Measurements from ENCODE around the gene WIPF3. TPM values are rescaled to one million over a fixed set of nuclear protein-coding genes. Genes with fewer than 3 reads are reported as not detected.

WIPF3 gene
- total RNA-seq, 1 donor from 2014 or later, result 0.37 TPM

DNA sequence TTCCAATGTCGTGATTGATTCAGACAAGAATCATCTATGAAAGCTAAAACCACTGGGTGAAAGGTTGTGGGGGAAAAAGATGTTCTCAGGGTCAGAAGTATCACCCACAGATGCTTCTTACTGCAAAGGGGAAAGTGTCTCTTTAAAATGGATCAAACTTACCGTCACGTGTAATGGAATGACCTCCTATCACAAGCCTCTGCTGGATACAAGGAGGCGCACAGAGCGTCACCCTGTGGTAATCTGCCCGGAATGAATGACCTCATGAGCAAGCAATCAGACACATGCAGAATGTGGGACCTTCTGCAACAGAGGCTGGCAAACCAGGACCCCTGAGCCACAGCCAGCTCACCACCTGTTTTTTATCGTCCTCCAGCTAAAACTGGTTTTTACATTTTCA, 33.0 kb downstream of the WIPF3 start:
- Mint-ChIP-seq H3K36me3 (ENCODE audit: unreplicated experiment) (no peaks in the 10 kb centered on the region), H3K4me3 (ENCODE audit: unreplicated experiment) (no peak overlapping the region), H3K27me3 (ENCODE audit: unreplicated experiment) (no peaks in the 10 kb centered on the region), H3K9me3 (ENCODE audit: unreplicated experiment) (no peaks in the 10 kb centered on the region), H3K27ac (ENCODE audit: unreplicated experiment) (no peak overlapping the region), H3K4me1 (ENCODE audit: low read depth, unreplicated experiment) (peaks cover 3% of the 10 kb centered on the region)
- DNase-seq, result no peak
- TF ChIP-seq, protein P1, sequence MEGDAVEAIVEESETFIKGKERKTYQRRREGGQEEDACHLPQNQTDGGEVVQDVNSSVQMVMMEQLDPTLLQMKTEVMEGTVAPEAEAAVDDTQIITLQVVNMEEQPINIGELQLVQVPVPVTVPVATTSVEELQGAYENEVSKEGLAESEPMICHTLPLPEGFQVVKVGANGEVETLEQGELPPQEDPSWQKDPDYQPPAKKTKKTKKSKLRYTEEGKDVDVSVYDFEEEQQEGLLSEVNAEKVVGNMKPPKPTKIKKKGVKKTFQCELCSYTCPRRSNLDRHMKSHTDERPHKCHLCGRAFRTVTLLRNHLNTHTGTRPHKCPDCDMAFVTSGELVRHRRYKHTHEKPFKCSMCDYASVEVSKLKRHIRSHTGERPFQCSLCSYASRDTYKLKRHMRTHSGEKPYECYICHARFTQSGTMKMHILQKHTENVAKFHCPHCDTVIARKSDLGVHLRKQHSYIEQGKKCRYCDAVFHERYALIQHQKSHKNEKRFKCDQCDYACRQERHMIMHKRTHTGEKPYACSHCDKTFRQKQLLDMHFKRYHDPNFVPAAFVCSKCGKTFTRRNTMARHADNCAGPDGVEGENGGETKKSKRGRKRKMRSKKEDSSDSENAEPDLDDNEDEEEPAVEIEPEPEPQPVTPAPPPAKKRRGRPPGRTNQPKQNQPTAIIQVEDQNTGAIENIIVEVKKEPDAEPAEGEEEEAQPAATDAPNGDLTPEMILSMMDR (IDR thresholded peaks at IDR 0.05; ENCODE audit: partially characterized antibody, unreplicated experiment), result no peak

GRCh38 chr7:29839921-29840320, 33.6 kb downstream of the WIPF3 start:
- no peaks in the 10 kb centered on the region for H3K9me3 Mint-ChIP-seq (ENCODE audit: unreplicated experiment)
- no peak overlapping the region for H3K4me3 Mint-ChIP-seq (ENCODE audit: unreplicated experiment)
- DNase-seq, result no peak
- TF ChIP-seq, protein P1 (IDR thresholded peaks at IDR 0.05; ENCODE audit: partially characterized antibody, unreplicated experiment), result no peak
- peaks cover 3% of the 10 kb centered on the region for H3K4me1 Mint-ChIP-seq (ENCODE audit: low read depth, unreplicated experiment)
- H3K36me3 Mint-ChIP-seq (ENCODE audit: unreplicated experiment), result no peaks in the 10 kb centered on the region
- no peaks in the 10 kb centered on the region for H3K27me3 Mint-ChIP-seq (ENCODE audit: unreplicated experiment)
- H3K27ac Mint-ChIP-seq (ENCODE audit: unreplicated experiment), result no peak overlapping the region

GRCh38 chr7:29840701-29841100, 34.4 kb downstream of the WIPF3 start:
- H3K27ac Mint-ChIP-seq (ENCODE audit: unreplicated experiment), result no peak overlapping the region
- TF ChIP-seq, protein P1 (IDR thresholded peaks at IDR 0.05; ENCODE audit: partially characterized antibody, unreplicated experiment), result no peak
- no peak overlapping the region for H3K4me3 Mint-ChIP-seq (ENCODE audit: unreplicated experiment)
- peaks cover 3% of the 10 kb centered on the region for H3K4me1 Mint-ChIP-seq (ENCODE audit: low read depth, unreplicated experiment)
- H3K36me3 Mint-ChIP-seq (ENCODE audit: unreplicated experiment), result no peaks in the 10 kb centered on the region
- no peak for DNase-seq
- H3K9me3 Mint-ChIP-seq (ENCODE audit: unreplicated experiment), result no peaks in the 10 kb centered on the region
- no peaks in the 10 kb centered on the region for H3K27me3 Mint-ChIP-seq (ENCODE audit: unreplicated experiment)

DNA sequence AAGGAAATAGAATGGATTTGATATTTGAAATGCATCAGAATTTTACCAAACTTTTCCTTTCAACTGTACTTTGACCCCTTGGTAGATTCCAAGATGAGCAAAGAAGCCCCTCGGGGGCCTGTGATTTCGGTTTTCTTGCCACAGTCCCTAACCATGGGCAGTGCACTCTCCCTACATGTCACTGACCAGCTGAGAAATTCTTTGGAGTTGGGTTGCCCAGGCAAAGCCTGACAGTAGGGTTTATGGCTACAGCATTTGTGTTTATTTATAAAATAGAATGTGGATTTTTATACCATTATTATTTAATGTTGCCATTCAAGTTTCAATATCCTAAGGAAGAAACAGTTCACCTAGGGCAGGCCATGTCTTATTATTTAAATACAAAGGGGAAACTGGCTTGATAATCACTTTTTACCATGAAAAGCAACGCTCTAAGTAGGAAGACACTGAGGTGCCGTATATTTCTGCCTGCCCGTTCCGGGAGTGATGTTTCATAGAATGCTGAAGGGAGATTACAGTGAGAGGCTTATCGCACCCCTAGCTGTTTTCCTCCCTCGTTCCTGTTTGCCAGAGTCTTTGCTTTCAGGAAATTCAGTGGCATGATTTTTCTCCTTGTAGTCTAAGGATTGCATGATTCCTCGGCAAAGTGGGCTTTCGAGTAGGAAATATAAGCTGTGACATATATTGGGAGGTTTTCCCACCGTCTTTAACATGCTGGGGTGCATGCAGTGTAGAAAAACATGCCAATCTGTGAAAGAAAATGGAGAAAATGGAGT, 35.8 kb downstream of the WIPF3 start:
- H3K4me3 Mint-ChIP-seq (ENCODE audit: unreplicated experiment), result no peak overlapping the region
- no peaks in the 10 kb centered on the region for H3K27me3 Mint-ChIP-seq (ENCODE audit: unreplicated experiment)
- no peak for DNase-seq
- no peak overlapping the region for H3K27ac Mint-ChIP-seq (ENCODE audit: unreplicated experiment)
- H3K36me3 Mint-ChIP-seq (ENCODE audit: unreplicated experiment), result no peaks in the 10 kb centered on the region
- H3K9me3 Mint-ChIP-seq (ENCODE audit: unreplicated experiment), result no peaks in the 10 kb centered on the region
- H3K4me1 Mint-ChIP-seq (ENCODE audit: low read depth, unreplicated experiment), result peaks cover 3% of the 10 kb centered on the region
- TF ChIP-seq, protein P1 (IDR thresholded peaks at IDR 0.05; ENCODE audit: partially characterized antibody, unreplicated experiment), result no peak

DNA sequence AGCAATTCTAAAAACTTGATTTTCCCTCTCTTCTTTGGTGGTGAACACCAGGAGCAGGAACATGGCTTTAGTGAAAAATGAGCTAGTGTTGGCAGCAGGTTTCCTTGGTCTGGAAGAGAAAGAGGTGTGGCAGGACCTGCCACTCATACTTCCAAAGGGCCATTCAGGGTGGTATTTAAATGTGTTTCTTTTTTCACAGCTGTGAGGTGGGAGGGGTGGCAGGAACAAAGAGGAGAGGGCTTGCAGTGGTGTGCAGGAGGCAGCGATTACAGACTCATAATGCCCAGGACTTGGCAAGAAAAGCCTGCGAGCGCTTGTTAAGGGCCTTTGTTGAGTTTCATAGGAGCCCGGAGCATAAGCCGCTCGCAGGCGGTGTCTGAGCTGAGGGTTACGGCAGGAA, 36.8 kb downstream of the WIPF3 start:
- no peak overlapping the region for H3K4me3 Mint-ChIP-seq (ENCODE audit: unreplicated experiment)
- peaks cover 2% of the 10 kb centered on the region for H3K27me3 Mint-ChIP-seq (ENCODE audit: unreplicated experiment)
- H3K36me3 Mint-ChIP-seq (ENCODE audit: unreplicated experiment), result no peaks in the 10 kb centered on the region
- H3K27ac Mint-ChIP-seq (ENCODE audit: unreplicated experiment), result no peak overlapping the region
- peaks cover 3% of the 10 kb centered on the region for H3K4me1 Mint-ChIP-seq (ENCODE audit: low read depth, unreplicated experiment)
- no peaks in the 10 kb centered on the region for H3K9me3 Mint-ChIP-seq (ENCODE audit: unreplicated experiment)
- no peak for DNase-seq
- TF ChIP-seq, protein P1 (IDR thresholded peaks at IDR 0.05; ENCODE audit: partially characterized antibody, unreplicated experiment), result no peak
